T-helper 22 cell (primary cell): Measurements from ENCODE around the gene WDR1.

Source experiments
- DNase-seq: peaks from one replicate; pipeline ENCODE4 v3.0.0-alpha.2; 2020; ENCODE audit warnings: low read depth

The WDR1 gene

GRCh38 chr4:10097906-10098779 lies 18.5 kb downstream of the WDR1 start:
- DNase-seq: no peak

- no peak for DNase-seq
These were observed 19.6 kb downstream of the WDR1 start for GRCh38 chr4:10096978-10097335.

- peak; percentile 70 for DNase-seq
These were observed 20.2 kb downstream of the WDR1 start for GRCh38 chr4:10096201-10096977.

- DNase-seq: no peak
These were observed 21.2 kb downstream of the WDR1 start for GRCh38 chr4:10095296-10095991.

GRCh38 chr4:10094841-10095240 lies 21.8 kb downstream of the WDR1 start:
- DNase-seq: no peak

- no peak for DNase-seq
These were observed 22.6 kb downstream of the WDR1 start for GRCh38 chr4:10093801-10094552.

GRCh38 chr4:10093271-10093621 lies 23.4 kb downstream of the WDR1 start:
- DNase-seq: no peak

GRCh38 chr4:10092481-10093270 lies 23.9 kb downstream of the WDR1 start:
- DNase-seq: no peak

GRCh38 chr4:10091531-10092181 lies 24.9 kb downstream of the WDR1 start:
- DNase-seq: no peak

- no peak for DNase-seq
These were observed 25.9 kb downstream of the WDR1 start for GRCh38 chr4:10090467-10091250.

- no peak for DNase-seq
These were observed 27.3 kb downstream of the WDR1 start for GRCh38 chr4:10089346-10089745.

- DNase-seq: no peak
These were observed 28.2 kb downstream of the WDR1 start for GRCh38 chr4:10088135-10089010.

- no peak for DNase-seq
These were observed 29.3 kb downstream of the WDR1 start for GRCh38 chr4:10087152-10087791.

GRCh38 chr4:10086506-10087120 lies 30.0 kb downstream of the WDR1 start:
- no peak for DNase-seq

- DNase-seq: no peak
These were observed 30.6 kb downstream of the WDR1 start for GRCh38 chr4:10085828-10086505.

- no peak for DNase-seq
These were observed 31.2 kb downstream of the WDR1 start for GRCh38 chr4:10085386-10085785.

- no peak for DNase-seq
These were observed 31.8 kb downstream of the WDR1 start for GRCh38 chr4:10084651-10085358.
